NCI-H2107 (cell line): ENCODE data around the gene CA9.

Experiments
- DNase-seq: peaks from one replicate; lab custom pipeline; 2025; lab: John Stamatoyannopoulos, UW

The CA9 gene

DNA sequence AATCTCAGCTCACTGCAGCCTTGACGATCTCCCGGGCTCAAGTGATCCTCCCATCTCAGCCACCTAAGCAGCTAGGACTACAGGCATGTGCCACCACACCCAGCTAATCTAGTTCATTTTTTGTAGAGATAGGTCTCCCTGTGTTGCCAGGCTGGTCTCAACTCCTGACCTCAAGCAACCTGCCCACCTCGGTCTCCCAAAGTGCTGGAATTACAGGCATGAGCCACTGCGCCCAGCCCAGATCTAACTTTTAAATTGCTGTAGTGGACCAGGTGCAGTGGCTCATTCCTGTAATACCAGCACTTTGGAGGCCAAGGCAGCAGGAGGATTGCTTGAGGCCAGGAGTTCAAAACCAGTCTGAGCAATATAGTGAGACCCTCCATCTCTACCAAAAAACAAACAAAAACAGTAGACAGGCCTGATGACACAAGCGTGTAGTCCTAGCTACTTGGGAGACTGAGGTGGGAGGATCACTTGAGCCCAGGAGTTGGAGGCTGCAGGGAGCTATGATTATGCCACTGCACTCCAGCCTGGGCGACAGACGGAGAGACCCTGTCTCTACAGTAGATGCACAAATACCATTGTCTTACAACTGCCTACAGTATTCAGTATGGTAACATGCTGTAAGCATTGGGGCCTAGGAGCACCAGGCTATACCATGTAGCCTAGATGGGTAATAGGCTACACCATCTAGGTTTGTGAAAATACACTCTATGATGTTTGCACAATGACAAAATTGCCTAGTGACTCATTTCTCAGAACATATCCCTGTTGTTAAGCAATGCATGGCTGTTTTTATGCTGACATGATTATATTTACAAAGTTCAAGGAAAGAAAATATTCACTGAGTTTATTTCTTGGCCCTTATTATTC, 21.5 kb upstream of the CA9 start:
- DNase-seq: no peak

DNA sequence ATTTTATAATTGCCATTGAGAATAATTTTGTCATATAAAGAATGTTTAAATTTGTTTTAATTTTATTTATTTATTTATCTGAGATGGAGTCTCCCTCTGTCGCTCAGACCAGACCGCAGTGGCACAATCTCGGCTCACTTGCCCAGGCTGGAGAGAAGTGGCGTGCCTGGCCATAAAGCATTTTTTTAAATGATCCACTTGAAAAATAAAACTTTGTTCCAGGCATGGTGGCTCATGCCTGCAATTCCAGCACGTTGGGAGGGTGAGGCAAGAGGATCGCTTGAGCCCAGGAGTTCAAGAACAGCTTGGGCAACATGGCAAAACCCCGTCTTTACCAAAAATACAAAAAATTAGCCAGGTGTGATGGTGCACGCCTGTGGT, 20.9 kb upstream of the CA9 start:
- DNase-seq: no peak

DNA sequence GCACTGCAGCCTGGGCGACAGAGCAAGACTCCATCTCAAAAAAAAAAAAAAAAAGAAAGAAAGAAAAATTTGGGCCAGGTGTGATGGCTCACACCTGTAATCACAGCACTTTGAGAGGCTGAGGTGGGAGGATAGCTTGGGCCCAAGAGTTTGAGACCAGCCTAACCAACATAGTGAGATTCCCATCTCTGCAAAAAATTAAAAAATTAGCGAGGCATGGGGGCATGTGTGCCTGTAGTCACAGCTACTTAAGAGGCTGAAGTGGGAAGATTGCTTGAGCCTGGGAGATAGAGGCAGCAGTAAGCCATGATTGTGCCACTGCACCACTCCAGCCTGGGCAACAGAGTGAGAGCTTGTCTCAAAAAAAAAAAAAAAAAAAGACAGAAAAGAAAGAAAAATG, 20.1 kb upstream of the CA9 start:
- DNase-seq: no peak

DNA sequence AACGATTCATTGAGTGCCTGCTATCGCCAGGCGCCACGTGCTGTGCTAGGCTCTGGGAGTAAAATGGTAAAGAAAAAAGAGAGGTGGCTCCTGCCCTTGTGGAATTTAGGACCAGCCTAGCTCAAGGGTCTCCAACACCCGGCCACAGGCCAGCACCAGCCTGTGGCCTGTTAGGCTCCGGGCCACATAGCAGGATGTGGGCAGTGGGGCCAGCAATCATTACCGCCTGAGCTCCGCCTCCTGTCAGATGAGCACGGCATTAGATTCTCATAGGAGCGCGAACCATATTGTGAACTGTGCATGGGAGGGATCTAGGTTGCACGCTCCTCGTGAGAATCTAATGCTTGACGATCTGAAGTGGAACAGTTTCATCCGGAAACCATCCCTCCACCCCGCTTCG, 17.4 kb upstream of the CA9 start:
- DNase-seq: no peak

DNA sequence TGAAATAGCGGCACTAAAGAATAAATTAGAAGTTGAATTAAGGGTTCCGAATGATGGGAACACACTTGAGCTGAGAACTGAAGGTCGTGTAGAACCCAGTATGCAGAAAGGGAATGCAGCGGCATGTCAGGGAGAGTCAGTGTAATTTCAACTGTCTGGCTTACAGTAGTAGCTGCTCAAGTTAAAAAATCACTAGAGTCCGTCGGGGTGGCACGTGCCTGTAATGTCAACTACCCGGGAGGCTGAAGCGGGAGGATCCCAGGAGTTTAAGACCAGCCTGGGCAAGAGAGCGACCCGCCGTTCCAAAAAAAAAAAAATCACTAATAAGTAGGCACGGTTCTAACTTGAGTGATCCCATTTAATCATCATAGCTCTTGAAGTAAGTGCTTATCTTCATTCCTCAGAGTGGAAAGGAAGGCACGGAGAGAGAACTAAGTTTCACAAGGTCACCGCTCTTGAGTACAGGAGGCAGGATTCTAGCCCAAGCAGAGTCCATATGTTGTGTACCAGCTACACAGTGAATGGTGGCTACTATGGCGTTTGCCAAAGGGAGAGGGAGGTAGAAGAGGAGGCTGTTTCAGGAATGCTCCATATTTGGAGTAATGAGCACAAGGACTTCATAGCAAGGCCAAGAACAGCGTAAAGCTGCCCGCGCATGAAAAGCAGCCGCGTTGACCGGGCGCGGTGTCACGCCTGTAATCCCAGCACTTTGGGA, 16.7 kb upstream of the CA9 start:
- DNase-seq: no peak

DNA sequence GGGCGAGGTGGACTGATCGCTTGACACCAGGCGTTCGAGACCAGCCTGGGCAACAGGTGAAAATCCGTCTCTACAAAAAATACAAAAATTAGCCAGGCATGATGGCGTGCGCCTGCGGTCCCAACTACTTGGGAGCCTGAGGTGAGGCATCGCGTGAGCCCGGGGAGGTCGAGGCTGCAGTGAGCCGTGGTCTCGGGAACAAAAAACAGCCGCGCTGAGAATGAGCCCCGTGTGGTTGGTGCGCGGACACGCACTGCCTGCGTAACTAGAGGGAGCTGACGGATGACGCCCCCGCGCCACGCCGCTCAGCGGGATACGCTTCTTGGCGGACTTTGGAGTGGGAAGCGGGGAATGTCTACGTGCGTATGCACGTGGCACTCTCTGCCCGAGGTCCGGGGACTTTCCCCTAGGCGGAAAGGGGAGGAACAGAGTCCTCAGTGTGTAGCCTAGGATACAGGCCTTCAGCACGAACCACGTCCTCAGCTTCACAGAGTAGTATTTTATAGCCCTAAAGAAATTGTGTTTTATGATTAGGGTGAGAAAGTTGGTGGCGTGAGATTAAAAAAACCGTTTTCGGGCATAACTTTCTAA, 16.1 kb upstream of the CA9 start, which contains the start of gene RMRP:
RMRP (minus strand) TSS at position 474 of the 591 bp plus-strand sequence.
- DNase-seq: peak; percentile 91

DNA sequence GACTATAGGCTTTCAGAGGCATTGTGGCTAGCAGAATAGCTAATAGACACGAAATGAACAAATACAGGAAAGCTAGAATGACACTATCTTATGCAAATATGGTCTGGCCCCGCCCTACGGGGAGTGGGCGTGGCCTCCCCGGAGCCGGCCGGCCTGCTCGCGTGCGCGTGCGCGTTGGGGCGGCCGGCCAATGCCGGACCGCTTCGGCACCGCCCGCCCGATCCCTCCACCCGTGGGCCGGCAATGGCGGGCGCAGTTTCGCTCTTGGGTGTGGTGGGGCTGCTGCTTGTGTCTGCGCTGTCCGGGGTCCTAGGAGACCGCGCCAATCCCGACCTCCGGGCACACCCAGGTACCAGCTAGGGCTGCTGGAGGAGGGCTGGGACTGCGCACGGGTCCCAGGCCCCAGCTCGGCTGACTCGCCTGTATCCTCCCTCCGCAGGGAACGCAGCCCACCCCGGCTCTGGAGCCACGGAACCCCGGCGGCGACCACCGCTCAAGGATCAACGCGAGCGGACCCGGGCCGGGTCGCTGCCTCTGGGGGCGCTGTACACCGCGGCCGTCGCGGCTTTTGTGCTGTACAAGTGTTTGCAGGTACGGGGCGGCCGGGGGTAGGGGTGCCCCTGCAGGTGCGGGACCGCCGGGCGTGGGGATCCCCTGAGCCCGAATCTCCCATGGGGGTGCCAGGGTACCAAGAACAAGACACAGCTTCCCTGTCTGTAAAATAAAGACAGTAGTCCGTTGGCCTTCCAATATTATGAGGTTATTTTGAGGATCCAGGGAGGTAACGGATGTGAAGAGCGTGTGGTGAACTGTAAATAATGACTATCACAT, 15.4 kb upstream of the CA9 start, which contains the start of gene CCDC107:
CCDC107 (plus strand) TSS at position 156 of the 831 bp plus-strand sequence; CDS start at position 244, 88 bp downstream.
- peak; percentile 67 for DNase-seq

DNA sequence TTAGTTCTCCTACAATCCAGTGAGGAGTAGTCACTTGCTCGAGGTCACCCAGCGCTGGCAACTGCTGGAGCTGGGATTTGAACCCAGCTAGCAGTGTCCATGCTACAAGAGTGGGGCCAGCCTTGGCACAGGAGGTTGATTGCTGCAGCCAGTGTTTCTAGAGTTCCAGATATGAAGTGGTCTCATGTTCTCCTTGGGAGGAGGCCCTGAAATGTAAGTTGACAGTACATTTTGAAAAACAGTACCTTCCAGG, 14.8 kb upstream of the CA9 start:
- no peak for DNase-seq

DNA sequence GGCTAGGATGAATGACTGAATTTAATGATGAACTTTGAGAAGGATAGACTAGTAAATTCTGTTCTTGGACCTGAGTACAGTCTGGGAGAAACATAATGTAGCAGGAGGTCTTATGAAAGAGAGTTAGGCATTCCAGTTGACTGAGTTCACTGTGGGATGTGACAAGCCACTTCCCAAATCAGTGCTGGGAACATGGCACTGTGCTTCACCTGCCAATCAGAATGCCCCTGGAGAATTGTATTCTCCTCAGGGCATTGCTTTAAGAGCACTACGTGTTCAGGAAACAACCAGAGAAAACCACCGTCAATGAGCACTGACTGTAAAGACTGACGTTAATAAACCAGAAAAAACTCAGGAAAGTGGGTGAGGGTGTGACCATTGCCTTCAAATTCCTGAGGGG, 14.4 kb upstream of the CA9 start:
- no peak for DNase-seq

DNA sequence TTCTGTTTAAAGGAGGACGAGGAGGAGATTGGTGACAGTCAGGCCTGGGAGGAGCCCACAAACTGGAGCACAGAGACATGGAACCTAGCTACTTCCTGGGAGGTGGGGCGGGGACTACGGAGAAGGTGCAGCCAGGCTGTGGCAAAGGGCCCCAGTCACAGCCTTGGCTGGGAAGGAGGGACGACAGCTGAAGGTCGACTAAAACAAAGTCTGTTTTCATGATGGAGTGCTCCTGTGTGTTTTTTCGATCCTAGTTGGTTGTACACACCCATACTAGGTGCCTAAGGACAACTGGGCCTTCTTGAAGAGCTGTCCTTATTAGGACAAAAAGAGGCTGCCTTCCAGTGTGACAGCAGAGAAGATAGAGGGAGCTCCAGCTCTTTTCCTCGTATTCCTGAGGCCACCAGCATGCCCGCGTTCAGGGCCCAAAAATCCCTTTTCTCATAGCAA, 12.7 kb upstream of the CA9 start:
- DNase-seq: no peak

DNA sequence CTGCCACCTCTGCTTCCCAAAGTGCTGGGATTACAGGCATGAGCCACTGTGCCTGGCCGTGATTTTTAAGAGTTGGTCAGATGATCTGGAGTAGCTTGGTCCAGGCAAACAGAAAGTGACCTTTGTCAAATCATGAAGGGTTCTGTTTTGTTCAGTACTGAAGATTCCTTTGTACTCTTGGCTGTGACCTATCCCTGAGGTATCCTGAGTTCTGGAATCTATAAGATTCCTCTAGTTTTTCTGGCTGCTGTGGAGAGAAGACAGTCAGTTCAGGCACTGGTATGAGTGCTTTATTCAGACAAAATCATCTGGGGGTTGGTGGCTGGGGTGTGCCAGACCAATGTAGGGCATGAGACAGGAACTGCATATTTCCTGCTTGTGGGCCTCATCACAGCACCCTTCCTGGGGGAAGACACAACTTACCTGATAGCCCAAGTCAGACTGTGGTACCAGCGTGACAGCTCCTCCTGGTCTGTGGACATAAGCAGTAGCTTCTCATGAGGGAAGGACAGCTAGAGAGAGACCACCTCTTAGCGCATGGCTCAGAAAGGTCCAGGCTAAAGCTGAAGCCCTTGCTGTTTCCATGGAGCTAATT, 11.9 kb upstream of the CA9 start:
- no peak for DNase-seq

DNA sequence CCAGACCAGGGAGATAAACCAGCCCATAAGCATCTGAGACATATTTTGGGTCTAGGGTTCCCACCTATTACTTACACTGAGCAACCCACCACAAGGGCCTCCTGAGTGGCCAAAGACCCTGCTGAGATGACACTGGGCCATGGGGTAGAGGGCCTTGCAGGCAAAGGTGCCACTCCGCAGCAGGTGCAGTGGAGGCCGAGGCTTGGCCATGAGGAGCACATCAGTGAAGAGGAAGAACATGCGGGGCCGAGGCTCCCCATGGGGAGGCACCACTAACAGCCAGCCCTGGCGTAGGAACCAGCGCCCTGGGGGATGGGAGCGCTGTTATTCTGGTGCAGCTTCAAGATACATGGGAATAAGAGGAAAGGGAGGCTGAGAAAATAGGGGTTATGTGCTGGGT, 11.3 kb upstream of the CA9 start:
- no peak for DNase-seq

DNA sequence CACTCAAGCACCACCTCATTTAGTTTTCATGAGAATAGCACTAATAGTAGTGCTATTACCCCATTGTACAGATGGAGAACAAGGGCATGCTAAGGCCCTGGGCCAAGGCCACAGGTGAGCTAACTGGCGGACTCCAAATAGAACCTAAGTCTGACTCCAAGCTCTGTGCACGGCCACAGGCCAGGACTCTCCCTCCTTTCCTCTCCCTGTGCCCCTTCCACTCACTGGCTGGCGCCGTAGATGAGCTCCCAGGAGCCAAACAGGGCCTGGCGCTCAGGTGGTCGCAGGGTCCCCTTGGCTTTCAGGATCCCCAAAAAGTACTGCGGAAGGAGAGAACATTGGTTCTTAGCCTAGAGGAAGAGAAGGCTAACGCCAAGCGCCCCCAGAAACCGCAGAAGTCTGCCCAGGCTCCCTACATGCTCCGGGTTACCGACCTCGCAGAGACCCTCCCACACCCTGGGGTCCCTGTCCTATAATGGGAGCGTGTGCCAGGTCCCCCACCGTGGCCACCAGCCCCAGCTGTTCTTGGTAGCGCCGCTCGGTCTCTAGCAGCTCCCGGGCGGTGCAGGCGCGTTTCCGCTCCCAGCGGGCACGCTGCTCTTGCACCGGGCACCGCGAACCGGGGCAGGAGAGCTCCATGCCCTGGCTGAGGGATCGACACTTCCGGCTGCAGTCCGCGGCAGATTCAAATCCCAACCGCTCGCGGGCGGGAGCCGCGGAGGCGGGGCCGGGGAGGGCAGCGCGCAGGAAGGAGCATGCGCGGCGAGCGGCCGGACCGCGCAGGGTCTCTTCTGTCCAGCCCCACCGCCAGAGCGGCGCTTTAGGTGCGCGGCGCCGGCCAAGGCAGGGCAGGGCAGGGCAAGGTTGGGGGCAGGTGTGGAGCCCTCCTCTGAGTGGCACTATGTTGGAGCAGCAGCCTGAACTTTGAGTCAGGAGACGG, 8.9 kb upstream of the CA9 start, which contains the start of gene ARHGEF39:
ARHGEF39 (minus strand) TSS at position 665 of the 940 bp plus-strand sequence; CDS start at position 639, 26 bp downstream.
- peak; percentile 43 for DNase-seq

DNA sequence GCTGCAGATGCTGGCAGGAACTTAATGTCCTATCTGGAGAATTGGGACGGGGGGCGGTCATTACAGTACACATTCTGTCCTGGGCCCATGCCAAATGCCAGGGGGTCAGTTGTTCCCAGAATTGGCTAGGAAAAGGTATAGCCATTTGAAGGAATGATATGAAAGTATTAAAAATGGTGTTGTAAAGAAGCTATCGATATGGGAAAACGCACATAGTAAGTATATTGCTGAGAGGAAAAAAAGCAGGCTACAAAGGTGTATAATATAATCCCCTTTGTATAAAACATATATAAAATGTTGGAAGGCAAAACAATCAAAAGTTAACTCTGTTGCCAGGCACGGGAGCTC, 8.3 kb upstream of the CA9 start:
- DNase-seq: no peak

DNA sequence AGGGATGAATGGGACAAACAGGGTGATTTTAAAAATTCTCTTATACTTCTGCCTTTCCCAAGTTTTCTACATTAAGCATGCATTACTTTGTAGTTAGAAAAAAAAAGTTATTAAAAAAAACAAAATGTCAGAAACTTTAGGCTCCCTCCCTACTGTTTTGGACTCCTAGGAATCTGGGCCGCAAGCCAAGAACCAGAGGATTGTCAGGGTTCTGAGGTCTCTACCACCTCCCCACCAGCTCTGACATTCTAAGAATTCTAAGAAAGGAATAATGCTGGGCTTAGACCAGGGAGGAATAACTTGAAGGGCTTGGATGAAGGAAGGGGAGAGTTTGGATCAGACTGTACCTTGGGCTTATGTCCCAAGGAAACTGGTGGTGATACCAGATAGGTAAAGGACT, 7.7 kb upstream of the CA9 start:
- DNase-seq: no peak

DNA sequence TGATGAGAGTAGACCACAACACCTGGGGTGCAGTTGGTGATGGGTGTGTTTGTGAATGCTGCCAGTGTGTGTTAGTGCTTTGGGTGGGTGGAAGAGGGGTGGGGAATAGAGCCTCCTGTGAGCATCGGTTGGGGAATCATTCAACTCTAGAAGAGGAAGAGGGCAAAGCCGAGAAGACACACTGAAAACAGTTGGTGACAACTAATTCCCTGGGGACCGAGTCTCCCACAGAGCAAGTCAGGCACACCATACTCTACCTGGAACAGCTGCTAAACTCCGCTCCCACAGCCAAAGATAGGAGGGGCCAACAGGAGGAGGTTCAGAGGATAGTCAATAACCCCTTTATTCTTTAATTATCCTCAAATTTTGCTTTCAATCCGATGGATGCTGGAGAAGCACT, 7.2 kb upstream of the CA9 start:
- DNase-seq: no peak

DNA sequence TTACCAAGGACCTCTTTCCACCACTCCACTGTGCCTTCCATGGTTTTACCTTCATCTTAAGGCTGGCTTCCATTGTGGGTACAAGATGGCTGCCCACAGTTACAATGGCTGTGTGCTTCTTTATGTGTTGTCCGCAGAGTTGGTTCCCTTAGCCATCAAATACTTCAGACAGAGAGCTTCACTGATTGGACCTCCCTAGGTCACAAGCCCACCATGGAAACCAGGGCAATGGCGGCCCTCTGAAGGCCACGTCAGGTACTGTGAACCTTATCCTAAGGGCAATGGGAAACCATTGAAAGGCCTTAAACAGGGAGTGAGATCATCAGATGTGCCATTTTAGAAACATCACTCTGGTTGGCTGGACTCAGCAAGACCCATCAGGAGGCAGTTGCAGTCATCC, 5.8 kb upstream of the CA9 start:
- no peak for DNase-seq

DNA sequence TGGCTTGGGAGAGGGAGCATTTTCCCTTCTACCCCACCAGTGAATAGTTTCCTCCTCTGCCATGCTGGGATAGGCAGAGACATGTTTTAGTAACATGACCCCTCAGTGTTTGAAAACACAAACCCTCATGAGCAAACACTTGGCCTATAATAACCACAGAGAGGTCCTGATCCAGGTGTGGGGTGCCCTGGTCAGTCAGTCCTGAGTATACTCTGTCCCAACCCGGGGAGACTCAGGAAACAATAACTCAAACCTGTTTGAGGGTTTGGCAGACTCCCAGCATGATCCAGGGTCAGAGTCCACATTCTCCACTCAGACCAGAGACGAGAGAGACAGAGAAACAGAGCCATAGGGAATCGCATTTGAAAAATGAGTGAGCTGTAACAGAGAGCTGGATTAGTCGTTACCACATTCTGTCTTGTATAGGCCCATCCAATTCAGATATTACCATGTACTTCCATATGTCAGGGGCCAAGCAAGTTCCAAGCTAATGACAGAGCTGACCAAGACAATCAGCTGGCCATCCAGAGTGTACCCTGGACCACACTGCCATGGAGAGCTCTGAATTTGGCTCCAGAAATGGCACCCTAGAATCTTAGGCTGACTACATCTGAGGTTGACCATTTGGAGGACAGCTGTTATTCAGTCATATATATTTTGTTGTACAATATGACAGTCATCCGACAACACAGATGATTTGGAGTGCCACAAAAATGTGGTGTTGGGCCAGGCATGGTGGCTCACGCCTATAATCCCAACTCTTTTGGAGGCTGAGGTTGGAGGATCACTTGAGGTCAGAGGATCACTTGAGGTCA, 4.2 kb upstream of the CA9 start:
- DNase-seq: no peak

DNA sequence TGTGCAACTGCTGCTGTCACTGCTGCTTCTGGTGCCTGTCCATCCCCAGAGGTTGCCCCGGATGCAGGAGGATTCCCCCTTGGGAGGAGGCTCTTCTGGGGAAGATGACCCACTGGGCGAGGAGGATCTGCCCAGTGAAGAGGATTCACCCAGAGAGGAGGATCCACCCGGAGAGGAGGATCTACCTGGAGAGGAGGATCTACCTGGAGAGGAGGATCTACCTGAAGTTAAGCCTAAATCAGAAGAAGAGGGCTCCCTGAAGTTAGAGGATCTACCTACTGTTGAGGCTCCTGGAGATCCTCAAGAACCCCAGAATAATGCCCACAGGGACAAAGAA, 265 bp downstream of the CA9 start:
- DNase-seq: no peak

DNA sequence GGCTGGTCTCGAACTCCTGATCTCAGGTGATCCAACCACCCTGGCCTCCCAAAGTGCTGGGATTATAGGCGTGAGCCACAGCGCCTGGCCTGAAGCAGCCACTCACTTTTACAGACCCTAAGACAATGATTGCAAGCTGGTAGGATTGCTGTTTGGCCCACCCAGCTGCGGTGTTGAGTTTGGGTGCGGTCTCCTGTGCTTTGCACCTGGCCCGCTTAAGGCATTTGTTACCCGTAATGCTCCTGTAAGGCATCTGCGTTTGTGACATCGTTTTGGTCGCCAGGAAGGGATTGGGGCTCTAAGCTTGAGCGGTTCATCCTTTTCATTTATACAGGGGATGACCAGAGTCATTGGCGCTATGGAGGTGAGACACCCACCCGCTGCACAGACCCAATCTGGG, 1.5 kb downstream of the CA9 start:
- DNase-seq: no peak
